Activated naive CD4-positive, alpha-beta T cell treated with anti-CD3 and anti-CD28 coated beads, Interleukin-2, amount 10 ng/mL, durations not matched to agents 7 days and 5 days (primary cell): Measurements from ENCODE around the gene STAP2.
"Not testable (repeated sequence)": the region's sequence is repeated elsewhere in the genome, so short reads cannot be mapped to it uniquely, and the experiment has no call there.

ENCODE experiments used
- CTCF ChIA-PET: fragments of 350-600 bp; sonication (Branson Sonifier 250); formaldehyde crosslinking; loops from one replicate; lab custom pipeline; 2021; ENCODE audit warnings: antibody characterized with exemption; lab: Charles Lee
- DNase-seq: peaks from one replicate; pipeline ENCODE4 v3.0.0-alpha.2; 2020
- H3K27ac Mint-ChIP-seq: one replicate; pipeline ENCODE4 v1.8.0; 2021; ENCODE audit warnings: mild to moderate bottlenecking, moderate library complexity, mixed read lengths
- H3K27me3 Mint-ChIP-seq: one replicate; pipeline ENCODE4 v1.8.0; 2021; ENCODE audit warnings: mild to moderate bottlenecking, mixed read lengths
- H3K36me3 Mint-ChIP-seq: one replicate; pipeline ENCODE4 v1.8.0; 2021; ENCODE audit warnings: mixed read lengths
- H3K4me1 Mint-ChIP-seq: one replicate; pipeline ENCODE4 v1.8.0; 2021; ENCODE audit warnings: mixed read lengths
- H3K4me3 Mint-ChIP-seq: one replicate; pipeline ENCODE4 v1.8.0; 2021; ENCODE audit warnings: mild to moderate bottlenecking, moderate library complexity, mixed read lengths
- H3K9me3 Mint-ChIP-seq: one replicate; pipeline ENCODE4 v1.8.0; 2021; ENCODE audit warnings: mixed read lengths

Gene STAP2

DNA sequence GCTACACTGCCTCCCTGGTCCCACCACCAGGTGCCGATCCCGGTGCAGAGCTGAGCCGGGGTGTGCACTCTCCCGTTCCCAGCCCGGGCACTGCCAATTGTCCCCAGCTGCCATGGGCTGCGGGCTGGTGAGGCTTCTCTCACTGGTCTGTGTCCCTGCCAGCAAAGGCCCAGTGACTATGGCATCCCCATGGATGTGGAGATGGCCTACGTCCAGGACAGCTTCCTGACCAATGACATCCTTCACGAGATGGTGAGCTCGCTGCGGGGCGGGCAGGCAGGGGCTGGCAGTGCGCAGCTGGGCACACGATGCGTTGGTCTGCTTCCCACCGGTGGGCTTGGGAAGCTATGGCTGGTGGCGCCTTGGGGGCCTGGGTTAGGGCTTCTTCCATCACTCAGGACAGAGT lies 19.3 kb upstream of the STAP2 start:
- DNase-seq: no peak
- H3K36me3 Mint-ChIP-seq: peaks cover 22% of the 10 kb centered on the region
- no peaks in the 10 kb centered on the region for H3K9me3 Mint-ChIP-seq
- H3K4me3 Mint-ChIP-seq: no peak overlapping the region
- CTCF ChIA-PET: interaction anchor here (3.0 kb wide), 1 partner anchor 90 kb away, joined by 16 read pairs; no protein-coding TSS in a partner anchor
- H3K27ac Mint-ChIP-seq: no peak overlapping the region
- H3K4me1 Mint-ChIP-seq: no peaks in the 10 kb centered on the region
- H3K27me3 Mint-ChIP-seq: peaks cover 4% of the 10 kb centered on the region

DNA sequence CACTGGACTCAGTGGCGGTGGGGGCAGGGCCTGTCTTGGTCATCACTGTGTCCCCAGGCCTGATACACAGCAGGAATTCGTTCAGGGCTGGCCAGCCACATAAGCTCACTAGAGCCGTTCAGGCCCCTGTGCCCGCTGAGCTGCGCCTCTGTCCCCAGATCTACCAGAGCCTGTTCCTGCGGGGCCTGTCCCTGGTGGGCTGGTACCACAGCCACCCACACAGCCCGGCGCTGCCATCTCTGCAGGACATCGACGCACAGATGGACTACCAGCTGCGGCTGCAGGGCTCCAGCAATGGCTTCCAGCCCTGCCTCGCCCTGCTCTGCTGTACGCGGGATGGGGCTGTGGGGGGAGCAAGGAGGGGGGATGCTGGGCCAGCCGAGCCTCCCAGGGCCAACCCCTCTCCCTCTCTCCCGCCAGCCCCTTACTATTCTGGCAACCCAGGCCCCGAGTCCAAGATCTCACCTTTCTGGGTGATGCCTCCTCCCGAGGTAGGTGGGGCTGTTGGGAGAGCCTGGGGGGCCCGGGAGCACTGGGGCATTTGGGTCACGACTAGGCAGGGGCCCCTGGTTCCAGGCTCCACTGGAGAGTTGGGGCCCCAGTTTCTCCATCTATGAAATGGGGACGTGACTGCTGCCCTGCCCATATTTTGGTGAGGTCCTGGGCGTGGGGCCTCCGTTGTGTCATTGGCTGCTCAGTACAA lies 18.6 kb upstream of the STAP2 start:
- CTCF ChIA-PET: interaction anchor here (3.0 kb wide), 1 partner anchor 90 kb away, joined by 16 read pairs; no protein-coding TSS in a partner anchor

DNA sequence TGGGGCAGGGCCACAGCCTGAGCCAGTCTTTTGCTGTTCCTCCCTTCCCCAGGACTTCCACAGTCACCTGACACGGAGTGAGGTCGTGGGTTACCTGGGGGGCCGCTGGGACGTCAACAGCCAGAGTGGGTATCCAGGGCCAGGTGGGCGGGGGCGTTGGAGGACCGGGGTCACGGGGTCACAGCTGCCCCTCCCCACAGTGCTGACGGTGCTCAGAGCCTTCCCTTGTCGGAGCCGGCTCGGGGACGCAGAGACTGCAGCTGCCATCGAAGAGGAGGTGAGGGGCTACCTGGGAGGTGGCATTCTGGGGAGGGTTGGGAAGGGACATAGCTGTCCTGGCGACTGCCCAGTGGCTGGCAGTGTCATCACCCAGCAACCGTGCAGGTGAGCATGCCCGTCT lies 16.3 kb upstream of the STAP2 start:
- H3K27ac Mint-ChIP-seq: no peak overlapping the region
- H3K9me3 Mint-ChIP-seq: no peaks in the 10 kb centered on the region
- no peak for DNase-seq
- no peaks in the 10 kb centered on the region for H3K4me1 Mint-ChIP-seq
- H3K4me3 Mint-ChIP-seq: no peak overlapping the region
- CTCF ChIA-PET: interaction anchor here (4.9 kb wide), 1 partner anchor 88 kb away, joined by 72 read pairs; no protein-coding TSS in a partner anchor
- peaks cover 14% of the 10 kb centered on the region for H3K36me3 Mint-ChIP-seq
- peaks cover 4% of the 10 kb centered on the region for H3K27me3 Mint-ChIP-seq

More for the DNA sequence above, 18.6 kb upstream of the STAP2 start:
- Mint-ChIP-seq H3K4me3 (no peak overlapping the region), H3K4me1 (no peaks in the 10 kb centered on the region), H3K36me3 (peaks cover 23% of the 10 kb centered on the region), H3K27me3 (peaks cover 4% of the 10 kb centered on the region), H3K9me3 (no peaks in the 10 kb centered on the region), H3K27ac (no peak overlapping the region)
- DNase-seq: no peak

DNA sequence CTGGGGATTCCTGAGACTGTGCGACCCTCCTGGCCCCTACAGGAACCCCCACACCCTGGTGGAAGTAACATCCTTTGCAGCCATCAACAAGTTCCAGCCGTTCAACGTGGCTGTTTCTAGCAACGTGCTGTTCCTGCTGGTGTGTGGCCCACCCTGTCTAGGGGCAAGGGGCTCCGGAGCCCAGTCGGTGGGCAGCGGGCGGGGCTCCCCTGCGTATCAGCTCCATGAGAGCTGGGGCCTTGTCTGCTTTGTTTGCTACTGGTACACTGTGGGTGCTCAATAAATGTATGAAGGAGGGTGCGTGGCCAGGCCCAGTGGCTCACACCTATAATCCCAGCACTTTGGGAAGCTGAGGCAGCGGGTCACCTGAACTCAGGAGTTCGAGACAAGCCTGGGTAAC lies 15.7 kb upstream of the STAP2 start:
- CTCF ChIA-PET: interaction anchor here (1.4 to 4.9 kb wide), 3 partner anchors 15 to 87 kb away, joined by 3 to 72 read pairs (median 4); no protein-coding TSS in a partner anchor
- Mint-ChIP-seq H3K4me1 (peaks cover 2% of the 10 kb centered on the region), H3K27me3 (peaks cover 4% of the 10 kb centered on the region)

DNA sequence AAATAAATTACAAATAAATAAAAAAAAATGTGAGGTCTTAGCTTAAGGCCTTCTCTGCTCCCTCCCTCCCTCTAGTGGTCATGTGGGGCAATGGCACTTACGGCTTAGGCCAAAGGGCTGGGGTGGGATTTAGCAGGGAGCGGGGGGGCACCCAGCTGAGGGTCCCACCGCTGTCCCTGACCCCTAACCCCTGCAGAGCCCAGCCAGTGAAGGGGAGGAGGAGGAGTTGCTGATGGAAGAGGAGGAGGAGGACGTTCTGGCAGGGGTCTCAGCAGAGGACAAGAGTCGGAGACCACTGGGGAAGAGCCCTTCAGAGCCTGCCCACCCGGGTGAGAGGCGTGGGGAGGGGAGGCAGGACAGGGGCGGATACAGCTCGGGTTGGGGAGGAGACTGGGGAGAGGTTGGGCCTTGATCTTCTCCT lies 14.1 kb upstream of the STAP2 start:
- Mint-ChIP-seq H3K27ac (no peak overlapping the region), H3K9me3 (no peaks in the 10 kb centered on the region), H3K4me1 (peaks cover 2% of the 10 kb centered on the region), H3K36me3 (peaks cover 13% of the 10 kb centered on the region), H3K4me3 (no peak overlapping the region), H3K27me3 (peaks cover 2% of the 10 kb centered on the region)
- CTCF ChIA-PET: interaction anchor here (0.6 to 4.9 kb wide), 22 partner anchors 9 to 120 kb away, joined by 3 to 72 read pairs (median 4); partner anchors contain the start of genes CHAF1A, MPND and SH3GL1
- DNase-seq: peak; percentile 70

More for the DNA sequence above, 15.7 kb upstream of the STAP2 start:
- Mint-ChIP-seq H3K4me3 (no peak overlapping the region), H3K36me3 (peaks cover 14% of the 10 kb centered on the region), H3K27ac (peak overlapping the region; percentile 58), H3K9me3 (no peaks in the 10 kb centered on the region)
- no peak for DNase-seq

DNA sequence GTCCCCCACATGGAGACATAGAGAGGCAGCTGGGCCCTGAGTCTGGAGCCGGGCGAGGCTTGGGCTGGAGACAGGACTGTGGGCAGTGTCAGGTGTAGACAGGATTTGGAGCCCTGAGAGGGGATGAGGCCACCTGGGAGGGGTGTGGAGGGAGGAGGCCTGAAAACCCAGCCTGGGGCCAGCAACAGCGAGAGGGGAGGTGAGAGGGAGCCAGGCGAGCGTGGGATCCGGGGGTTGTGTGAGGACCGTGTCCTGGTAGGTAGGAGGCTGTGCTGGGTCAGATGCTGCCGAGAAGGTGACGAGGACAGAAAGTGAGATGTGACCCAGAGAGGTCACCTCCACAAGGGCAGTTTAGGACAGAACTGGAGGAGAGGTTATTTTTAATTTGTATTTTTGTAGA lies 12.1 kb upstream of the STAP2 start:
- no peaks in the 10 kb centered on the region for H3K9me3 Mint-ChIP-seq
- peaks cover 5% of the 10 kb centered on the region for H3K4me1 Mint-ChIP-seq
- H3K27ac Mint-ChIP-seq: no peak overlapping the region
- no peak overlapping the region for H3K4me3 Mint-ChIP-seq
- no peak for DNase-seq
- H3K36me3 Mint-ChIP-seq: peaks cover 13% of the 10 kb centered on the region
- H3K27me3 Mint-ChIP-seq: no peaks in the 10 kb centered on the region
- CTCF ChIA-PET: interaction anchor here (1.1 kb wide), 1 partner anchor 84 kb away, joined by 4 read pairs; no protein-coding TSS in a partner anchor

DNA sequence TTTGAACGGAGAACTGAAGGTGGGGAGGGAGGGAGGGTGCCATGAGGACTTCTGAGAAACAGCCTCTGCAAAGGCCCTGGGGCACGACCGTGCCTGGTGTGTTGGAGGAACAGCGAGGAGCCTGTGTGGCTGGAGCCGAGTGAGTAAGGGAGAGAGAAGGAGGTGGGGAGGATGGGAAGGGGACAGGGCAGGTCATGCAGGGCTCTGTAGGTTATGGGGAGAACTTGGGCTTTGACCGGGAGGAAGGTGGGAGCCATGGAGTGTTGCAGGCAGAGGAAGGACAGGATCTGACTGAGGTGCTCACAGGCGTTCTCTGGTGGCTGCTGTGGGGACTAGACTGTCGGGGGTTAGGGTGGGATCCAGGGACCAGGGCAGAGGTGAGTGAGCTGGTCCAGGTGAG lies 11.5 kb upstream of the STAP2 start:
- no peaks in the 10 kb centered on the region for H3K9me3 Mint-ChIP-seq
- H3K4me1 Mint-ChIP-seq: peaks cover 9% of the 10 kb centered on the region
- CTCF ChIA-PET: interaction anchor here (1.0 to 1.1 kb wide), 2 partner anchors 83 to 119 kb away, joined by 3 to 4 read pairs; no protein-coding TSS in a partner anchor
- no peak for DNase-seq
- H3K27ac Mint-ChIP-seq: peak overlapping the region; percentile 65
- no peak overlapping the region for H3K4me3 Mint-ChIP-seq
- H3K36me3 Mint-ChIP-seq: peaks cover 17% of the 10 kb centered on the region
- H3K27me3 Mint-ChIP-seq: no peaks in the 10 kb centered on the region

DNA sequence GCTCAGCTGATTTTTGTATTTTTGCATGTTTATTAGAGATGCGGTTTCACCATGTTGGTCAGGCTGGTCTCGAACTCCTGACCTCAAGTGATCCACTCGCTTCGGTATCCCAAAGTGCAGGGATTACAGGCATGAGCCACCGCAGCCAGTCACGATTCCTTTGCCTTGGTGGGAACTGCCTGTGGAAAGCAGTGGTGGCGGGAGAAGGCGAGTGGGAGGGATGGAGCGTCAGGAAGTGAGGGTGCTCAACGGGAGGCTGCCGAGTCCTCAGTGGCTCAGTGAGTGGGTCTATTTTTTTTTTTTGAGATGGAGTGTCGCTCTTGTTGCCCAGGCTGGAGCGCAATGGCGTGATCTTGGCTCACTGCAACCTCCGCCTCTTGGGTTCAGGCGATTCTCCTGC lies 10.6 kb upstream of the STAP2 start:
- Mint-ChIP-seq H3K4me1 (peaks cover 11% of the 10 kb centered on the region), H3K36me3 (peaks cover 17% of the 10 kb centered on the region), H3K27ac (peak overlapping the region; percentile 69)
- CTCF ChIA-PET: interaction anchor here (1.0 kb wide), 1 partner anchor 119 kb away, joined by 3 read pairs; no protein-coding TSS in a partner anchor
- H3K27me3 Mint-ChIP-seq, H3K4me3 Mint-ChIP-seq, H3K9me3 Mint-ChIP-seq, DNase-seq: not testable (repeated sequence)

DNA sequence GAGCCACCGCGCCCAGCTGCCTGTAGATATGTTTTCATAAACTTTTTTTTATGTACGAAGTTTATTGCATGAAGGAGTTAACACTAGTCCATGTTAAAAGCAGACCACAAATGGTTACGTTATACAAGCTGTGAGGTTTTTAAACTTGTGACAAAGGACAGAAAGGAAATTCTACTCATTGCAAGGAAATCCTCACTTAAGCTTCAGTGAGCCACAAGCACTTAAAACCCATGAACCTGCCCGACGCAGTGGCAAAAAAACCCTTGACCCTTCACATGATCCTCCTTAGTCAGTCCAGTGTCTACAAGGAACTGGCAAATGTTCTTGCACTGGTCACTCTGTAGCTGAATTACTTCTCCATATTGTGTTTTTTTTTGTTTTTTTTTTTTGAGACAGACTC lies 8.9 kb upstream of the STAP2 start:
- CTCF ChIA-PET: interaction anchor here (1.4 kb wide), 1 partner anchor 81 kb away, joined by 5 read pairs; no protein-coding TSS in a partner anchor
- H3K27ac Mint-ChIP-seq: peak overlapping the region; percentile 24
- no peaks in the 10 kb centered on the region for H3K9me3 Mint-ChIP-seq
- no peak for DNase-seq
- peaks cover 16% of the 10 kb centered on the region for H3K36me3 Mint-ChIP-seq
- no peak overlapping the region for H3K4me3 Mint-ChIP-seq
- H3K27me3 Mint-ChIP-seq: no peaks in the 10 kb centered on the region
- H3K4me1 Mint-ChIP-seq: peaks cover 20% of the 10 kb centered on the region

DNA sequence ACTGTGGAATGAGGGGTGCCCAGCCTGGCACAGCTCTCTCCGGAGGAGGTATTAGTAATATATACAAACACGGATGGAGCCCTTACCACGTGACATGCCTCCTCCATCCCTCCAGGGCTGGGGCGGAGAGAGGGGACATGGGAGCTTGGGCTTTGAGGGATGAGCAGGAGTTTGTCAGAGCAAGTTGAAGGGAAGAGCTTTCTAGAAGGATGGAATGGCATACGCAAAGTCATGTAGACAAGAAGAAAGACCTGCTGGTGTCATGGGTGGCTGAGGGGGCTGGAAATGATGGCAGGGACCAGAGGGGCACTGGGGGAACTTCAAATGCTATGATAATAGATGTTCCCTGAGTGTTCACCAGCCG lies 7.4 kb upstream of the STAP2 start:
- Mint-ChIP-seq H3K4me1 (peaks cover 26% of the 10 kb centered on the region), H3K27me3 (no peaks in the 10 kb centered on the region), H3K36me3 (peaks cover 16% of the 10 kb centered on the region), H3K9me3 (no peaks in the 10 kb centered on the region), H3K4me3 (no peak overlapping the region), H3K27ac (no peak overlapping the region)
- CTCF ChIA-PET: interaction anchor here (1.1 to 1.5 kb wide), 2 partner anchors 63 to 79 kb away, joined by 3 to 4 read pairs; no protein-coding TSS in a partner anchor
- no peak for DNase-seq

DNA sequence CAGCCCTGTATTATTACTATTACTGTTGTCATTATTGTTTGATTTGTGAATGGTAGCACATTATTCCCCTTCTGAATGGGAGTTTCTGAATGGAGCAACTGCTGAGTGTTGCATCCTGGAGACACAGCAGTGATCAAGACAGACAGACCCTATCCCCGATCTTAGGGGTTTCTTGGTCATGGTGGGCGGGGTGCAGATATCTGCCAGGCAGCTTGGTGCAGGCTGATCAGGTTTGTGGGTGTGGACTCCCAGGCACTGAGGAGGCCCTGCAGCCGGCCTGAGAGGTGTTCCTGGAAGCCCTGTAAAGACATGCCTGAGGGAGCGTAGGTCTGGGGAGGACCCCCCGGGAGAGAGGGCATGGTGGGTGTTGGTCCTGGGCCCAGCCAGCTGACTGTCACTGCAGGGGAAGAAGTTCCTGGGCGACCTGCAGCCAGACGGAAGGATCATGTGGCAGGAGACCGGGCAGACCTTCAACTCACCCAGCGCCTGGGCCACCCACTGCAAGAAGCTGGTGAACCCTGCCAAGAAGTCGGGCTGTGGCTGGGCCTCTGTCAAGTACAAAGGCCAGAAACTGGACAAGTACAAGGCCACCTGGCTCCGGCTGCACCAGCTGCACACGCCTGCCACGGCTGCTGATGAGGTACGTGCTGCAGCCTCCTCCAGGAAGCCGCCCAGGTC lies 6.9 kb upstream of the STAP2 start:
- DNase-seq: no peak
- H3K4me3 Mint-ChIP-seq: peak overlapping the region; percentile 44
- H3K27ac Mint-ChIP-seq: no peak overlapping the region
- peaks cover 29% of the 10 kb centered on the region for H3K4me1 Mint-ChIP-seq
- peaks cover 15% of the 10 kb centered on the region for H3K36me3 Mint-ChIP-seq
- H3K27me3 Mint-ChIP-seq: no peaks in the 10 kb centered on the region
- CTCF ChIA-PET: interaction anchor here (1.5 kb wide), 1 partner anchor 78 kb away, joined by 4 read pairs; no protein-coding TSS in a partner anchor
- no peaks in the 10 kb centered on the region for H3K9me3 Mint-ChIP-seq

DNA sequence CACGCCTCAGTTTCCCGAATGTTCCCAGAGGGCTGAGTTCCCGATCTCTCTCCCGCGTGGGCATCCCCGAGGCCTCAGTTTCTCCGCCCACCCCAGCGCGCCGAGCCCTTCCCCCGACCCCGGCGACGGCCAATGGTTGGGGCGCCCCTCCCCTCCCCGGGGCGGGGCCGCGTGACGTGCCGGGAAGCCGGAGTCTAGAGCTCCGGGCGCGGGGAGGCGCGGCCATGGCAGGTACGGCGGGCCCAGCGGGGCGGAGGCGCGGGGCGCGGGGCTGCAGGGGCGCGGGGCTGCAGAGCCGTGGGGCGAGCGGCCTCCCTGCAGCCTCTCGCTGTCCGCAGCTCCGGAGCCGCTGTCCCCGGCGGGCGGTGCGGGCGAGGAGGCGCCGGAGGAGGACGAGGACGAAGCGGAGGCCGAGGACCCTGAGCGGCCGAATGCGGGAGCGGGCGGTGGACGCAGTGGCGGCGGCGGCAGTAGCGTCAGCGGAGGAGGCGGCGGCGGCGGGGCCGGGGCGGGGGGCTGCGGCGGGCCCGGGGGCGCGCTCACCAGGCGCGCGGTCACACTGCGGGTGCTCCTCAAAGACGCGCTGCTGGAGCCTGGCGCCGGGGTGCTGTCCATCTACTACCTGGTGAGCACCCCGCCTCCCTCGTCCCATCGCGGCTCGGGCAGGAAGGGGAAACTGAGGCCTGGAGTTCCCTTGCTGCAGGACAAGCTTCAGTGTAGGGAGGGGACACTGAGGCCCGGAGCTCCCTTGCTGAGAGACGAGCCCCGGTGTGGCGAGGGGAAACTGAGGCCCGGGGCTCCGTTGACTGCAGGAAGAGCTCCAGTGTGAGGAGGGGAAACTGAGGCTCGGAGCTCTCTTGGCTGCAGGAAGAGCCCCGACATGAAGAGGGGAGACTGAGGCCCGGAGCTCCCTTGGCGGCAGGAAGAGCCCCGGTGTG lies 5.0 kb upstream of the STAP2 start, which contains the start of gene MPND:
Gene MPND (plus strand): TSS at position 193 of the 938 bp plus-strand sequence. CDS start 32 bp downstream, at position 225.
- H3K27me3 Mint-ChIP-seq: no peaks in the 10 kb centered on the region
- no peaks in the 10 kb centered on the region for H3K9me3 Mint-ChIP-seq
- peaks cover 36% of the 10 kb centered on the region for H3K4me1 Mint-ChIP-seq
- H3K27ac Mint-ChIP-seq: peak within 1 kb of the TSS; percentile 93
- peak within 1 kb of the TSS; percentile 89 for H3K4me3 Mint-ChIP-seq
- DNase-seq: peak; percentile 96
- CTCF ChIA-PET: interaction anchor here (0.7 to 3.1 kb wide), 8 partner anchors 9 to 95 kb away, joined by 3 to 22 read pairs (median 4); partner anchors contain the start of gene CHAF1A
- peaks cover 13% of the 10 kb centered on the region for H3K36me3 Mint-ChIP-seq
